ENCODE measurements around the gene KIAA1755. TPM values are rescaled to one million over a fixed set of nuclear protein-coding genes. Genes with fewer than 3 reads are reported as not detected.
A peak's percentile ranks its signal among the peaks of the same experiment; 100 is the strongest.

The KIAA1755 gene
- total RNA-seq, 1 experiment from 2014 or later = 0.44 TPM

GRCh38 chr20:38173237-38174156, 87.0 kb downstream of the KIAA1755 start:
- peak overlapping the region; percentile 89 for H3K27ac ChIP-seq (ENCODE audit: low read length)
- CTCF ChIA-PET = interaction anchor here (0.7 to 1.7 kb wide), 11 partner anchors 12 to 130 kb away, joined by 3 to 26 read pairs (median 3); no protein-coding TSS in a partner anchor

DNA sequence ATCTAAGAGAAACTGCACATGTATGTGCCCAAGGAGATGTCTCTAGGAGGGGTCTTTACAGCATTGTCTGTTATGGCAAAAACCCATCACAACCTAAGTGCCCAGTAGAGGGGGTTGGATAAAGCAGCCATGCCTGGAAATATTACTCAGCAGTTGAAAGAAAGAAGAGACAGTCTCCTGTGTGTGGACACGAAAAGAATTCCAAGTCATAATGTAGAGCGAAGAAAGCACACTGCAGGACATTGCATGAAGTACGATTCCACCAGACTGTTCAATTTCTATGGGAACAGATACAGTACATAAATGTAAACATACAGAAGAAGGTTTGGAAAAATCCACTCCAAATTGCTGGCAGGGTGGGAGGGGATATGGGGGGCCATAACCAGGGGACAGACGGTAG, 88.1 kb downstream of the KIAA1755 start:
- H2AFZ ChIP-seq (ENCODE audit: low read length) = no peak overlapping the region
- H3K4me1 ChIP-seq (ENCODE audit: insufficient read depth, low read length) = peaks cover 65% of the 10 kb centered on the region
- DNase-seq (peak; percentile 56), ATAC-seq (no peak)
- H3K9me2 ChIP-seq (replicated peaks; ENCODE audit: low read length) = no peaks in the 10 kb centered on the region
- intact Hi-C loops (cut with micrococcal nuclease) = loop anchor here (2.0 kb wide), 1 partner anchor 44 kb away; no protein-coding TSS in a partner anchor
- peaks cover 15% of the 10 kb centered on the region for H3F3A ChIP-seq (ENCODE audit: low read length, unreplicated experiment)
- no TSS peak for BruUV-seq (replicated peaks)
- TF ChIP-seq EZH2 (IDR thresholded peaks at IDR 0.05; ENCODE audit: low read length, unreplicated experiment) = no peak
- TF ChIP-seq, protein P1, sequence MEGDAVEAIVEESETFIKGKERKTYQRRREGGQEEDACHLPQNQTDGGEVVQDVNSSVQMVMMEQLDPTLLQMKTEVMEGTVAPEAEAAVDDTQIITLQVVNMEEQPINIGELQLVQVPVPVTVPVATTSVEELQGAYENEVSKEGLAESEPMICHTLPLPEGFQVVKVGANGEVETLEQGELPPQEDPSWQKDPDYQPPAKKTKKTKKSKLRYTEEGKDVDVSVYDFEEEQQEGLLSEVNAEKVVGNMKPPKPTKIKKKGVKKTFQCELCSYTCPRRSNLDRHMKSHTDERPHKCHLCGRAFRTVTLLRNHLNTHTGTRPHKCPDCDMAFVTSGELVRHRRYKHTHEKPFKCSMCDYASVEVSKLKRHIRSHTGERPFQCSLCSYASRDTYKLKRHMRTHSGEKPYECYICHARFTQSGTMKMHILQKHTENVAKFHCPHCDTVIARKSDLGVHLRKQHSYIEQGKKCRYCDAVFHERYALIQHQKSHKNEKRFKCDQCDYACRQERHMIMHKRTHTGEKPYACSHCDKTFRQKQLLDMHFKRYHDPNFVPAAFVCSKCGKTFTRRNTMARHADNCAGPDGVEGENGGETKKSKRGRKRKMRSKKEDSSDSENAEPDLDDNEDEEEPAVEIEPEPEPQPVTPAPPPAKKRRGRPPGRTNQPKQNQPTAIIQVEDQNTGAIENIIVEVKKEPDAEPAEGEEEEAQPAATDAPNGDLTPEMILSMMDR (conservative IDR thresholded peaks at IDR 0.05; ENCODE audit: low read depth, low read length) = peak; percentile 60
- H3K4me2 ChIP-seq (ENCODE audit: low read length) = 0 out of 2 replicates have a peak overlapping the region, but pooled peaks have one; percentile 9
- no peaks in the 10 kb centered on the region for H3K36me3 ChIP-seq (ENCODE audit: low read depth, low read length)
- POLR2A ChIA-PET (ENCODE audit: unreplicated experiment) = interaction anchor here (0.6 kb wide), 1 partner anchor 20 kb away, joined by 6 read pairs; no protein-coding TSS in a partner anchor
- no peak overlapping the region for H3K4me3 ChIP-seq (ENCODE audit: low read length)
- CTCF ChIA-PET = interaction anchor here (1.4 kb wide), 1 partner anchor 49 kb away, joined by 26 read pairs; no protein-coding TSS in a partner anchor
- H3K79me2 ChIP-seq (ENCODE audit: low read length) = no peaks in the 10 kb centered on the region
- peak overlapping the region; percentile 89 for H3K27ac ChIP-seq (ENCODE audit: low read length)
- H3K9ac ChIP-seq (ENCODE audit: low read length) = peak overlapping the region; percentile 46
- no peaks in the 10 kb centered on the region for H4K20me1 ChIP-seq (ENCODE audit: low read length)
- H3K27me3 ChIP-seq (ENCODE audit: low read length) = no peaks in the 10 kb centered on the region
- H3K9me3 ChIP-seq (ENCODE audit: low read length) = no peaks in the 10 kb centered on the region

More at GRCh38 chr20:38173237-38174156, 87.0 kb downstream of the KIAA1755 start:
- Histone ChIP-seq H3K9ac (ENCODE audit: low read length) (peak overlapping the region; percentile 49), H3K9me2 (replicated peaks; ENCODE audit: low read length) (no peaks in the 10 kb centered on the region), H2AFZ (ENCODE audit: low read length) (peak overlapping the region; percentile 48), H3K79me2 (ENCODE audit: low read length) (no peaks in the 10 kb centered on the region), H3K4me1 (ENCODE audit: insufficient read depth, low read length) (peaks cover 54% of the 10 kb centered on the region), H4K20me1 (ENCODE audit: low read length) (no peaks in the 10 kb centered on the region), H3K27me3 (ENCODE audit: low read length) (no peaks in the 10 kb centered on the region), H3F3A (ENCODE audit: low read length, unreplicated experiment) (peaks cover 11% of the 10 kb centered on the region), H3K9me3 (ENCODE audit: low read length) (no peaks in the 10 kb centered on the region), H3K4me2 (ENCODE audit: low read length) (peak overlapping the region; percentile 60), H3K36me3 (ENCODE audit: low read depth, low read length) (no peaks in the 10 kb centered on the region), H3K4me3 (ENCODE audit: low read length) (no peak overlapping the region)
- intact Hi-C loops (cut with micrococcal nuclease) = loop anchor here (2.0 kb wide), 1 partner anchor 43 kb away; no protein-coding TSS in a partner anchor
- peak; percentile 98 for DNase-seq
- ATAC-seq = peak; percentile 96
- BruUV-seq (replicated peaks) = no TSS peak
- POLR2A ChIA-PET (ENCODE audit: unreplicated experiment) = no interaction called here
- TF ChIP-seq EZH2phosphoT487 (IDR thresholded peaks at IDR 0.05; ENCODE audit: borderline replicate concordance, low read length) (no peak), EZH2 (IDR thresholded peaks at IDR 0.05; ENCODE audit: low read length, unreplicated experiment) (no peak)
- TF ChIP-seq, protein P1 (conservative IDR thresholded peaks at IDR 0.05; ENCODE audit: low read depth, low read length) = peak; percentile 55

Data from PC-3 (cell line).